Mesodermal cell (in vitro differentiated cells): Measurements from ENCODE around the gene NR6A1.

Experiments
- H3K27ac ChIP-seq: 2 replicates; pipeline ENCODE4 v1.7.0; 2013; ENCODE audit warnings: mild to moderate bottlenecking, low read depth, low read length, moderate library complexity; ENCODE audit not compliant: severe bottlenecking
- H3K36me3 ChIP-seq: 2 replicates; pipeline ENCODE4 v1.7.1; 2013; ENCODE audit warnings: mild to moderate bottlenecking, low read length, moderate library complexity; ENCODE audit not compliant: control insufficient read depth, insufficient read depth
- H3K4me1 ChIP-seq: one replicate; pipeline ENCODE4 v1.7.1; 2013; ENCODE audit warnings: mild to moderate bottlenecking, low read length; ENCODE audit not compliant: insufficient read depth, control insufficient read depth, poor library complexity, severe bottlenecking
- H3K4me3 ChIP-seq: 2 replicates; pipeline ENCODE4 v1.7.0; 2013; ENCODE audit warnings: low read length, control low read depth, mild to moderate bottlenecking; ENCODE audit not compliant: insufficient read depth, poor library complexity, severe bottlenecking; ENCODE audit errors: extremely low read depth
- H3K9me3 ChIP-seq: 2 replicates; pipeline ENCODE4 v1.7.1; 2013; ENCODE audit warnings: mild to moderate bottlenecking, low read length, moderate library complexity; ENCODE audit not compliant: control insufficient read depth
- WGBS, 2 experiments: methylation state at CpG; one replicate each; pipeline ENCODE4 v1.1.5; 2013; ENCODE audit warnings: missing lambda C conversion rate in 2 of 2; ENCODE audit not compliant: insufficient coverage in 2 of 2; 5-methylcytosine and 5-hydroxymethylcytosine counted together

Gene NR6A1

DNA sequence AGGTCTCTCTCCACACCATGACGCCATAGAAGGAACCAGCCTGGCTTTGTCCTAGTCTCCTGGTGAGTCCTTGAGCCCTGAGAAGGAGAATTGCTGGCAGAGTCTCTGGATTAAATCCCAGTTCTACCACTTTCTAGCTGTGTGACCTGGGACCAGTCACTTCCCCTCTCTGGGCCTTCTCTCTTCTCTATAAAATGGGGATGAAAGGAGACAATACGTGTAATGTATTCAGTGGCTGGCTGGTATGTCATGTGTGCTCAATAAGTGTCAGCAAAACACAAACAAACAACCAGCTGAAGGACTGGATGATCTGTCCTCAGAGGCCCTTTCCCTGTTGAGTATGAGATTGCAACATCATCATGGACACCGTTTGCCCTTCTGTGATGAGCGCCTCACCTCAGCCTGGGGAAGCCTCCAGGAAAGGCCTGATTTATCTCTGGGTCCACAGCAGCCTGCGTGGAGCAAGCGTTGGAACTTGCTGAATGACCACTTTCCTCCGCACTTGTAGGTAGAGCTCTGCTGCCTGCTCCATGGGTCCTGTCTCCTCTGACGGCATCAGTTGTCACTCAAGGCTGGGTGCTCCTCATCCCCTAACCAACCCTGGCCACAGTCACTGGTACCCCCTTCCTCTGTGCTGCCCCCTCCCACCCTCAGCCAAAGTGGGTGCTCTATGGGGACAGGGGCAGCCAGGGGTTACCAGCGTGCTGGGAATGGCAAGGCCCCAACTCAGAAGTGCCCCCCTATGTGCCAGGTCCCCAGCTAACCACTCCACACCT, 260.3 kb downstream of the NR6A1 start:
- no peak overlapping the region for H3K27ac ChIP-seq
- H3K4me1 ChIP-seq = peaks cover 6% of the 10 kb centered on the region
- H3K9me3 ChIP-seq = no peaks in the 10 kb centered on the region
- WGBS, 2 experiments = 92 to 100% methylated on average over 7 of the region's 9 CpGs
- H3K36me3 ChIP-seq = no peaks in the 10 kb centered on the region
- H3K4me3 ChIP-seq = no peak overlapping the region

DNA sequence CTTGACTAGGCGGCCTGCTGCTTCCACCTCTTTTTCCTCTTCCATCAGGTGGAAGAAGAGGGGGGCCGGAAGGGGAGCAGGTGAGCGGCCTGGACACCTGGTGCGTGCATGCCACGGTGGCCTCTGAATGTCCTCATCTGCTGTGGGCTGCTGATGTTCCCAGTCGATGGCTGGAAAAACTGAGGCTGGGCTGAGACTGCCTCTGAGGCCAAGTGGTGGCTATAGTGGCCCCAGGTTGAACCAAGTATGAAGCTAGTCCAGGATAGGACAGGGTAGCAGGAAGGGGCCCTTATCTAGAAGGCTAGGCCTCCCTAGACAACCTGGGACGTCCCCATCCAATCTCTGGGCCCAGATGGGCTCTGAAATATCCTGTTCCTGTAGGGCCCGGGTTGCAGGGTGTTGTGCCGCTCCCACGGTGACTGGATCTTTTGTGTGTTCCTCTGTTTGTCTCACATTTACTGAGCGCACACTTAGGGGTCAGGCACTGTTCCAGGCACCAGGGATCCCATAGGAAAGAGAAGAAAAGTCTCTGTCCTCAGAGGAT, 263.2 kb downstream of the NR6A1 start:
- H3K4me1 ChIP-seq = peaks cover 6% of the 10 kb centered on the region
- H3K9me3 ChIP-seq = no peaks in the 10 kb centered on the region
- no peaks in the 10 kb centered on the region for H3K36me3 ChIP-seq
- WGBS, 2 experiments = 90 to 99% methylated on average over 8 of the region's 11 CpGs
- no peak overlapping the region for H3K27ac ChIP-seq
- no peak overlapping the region for H3K4me3 ChIP-seq

DNA sequence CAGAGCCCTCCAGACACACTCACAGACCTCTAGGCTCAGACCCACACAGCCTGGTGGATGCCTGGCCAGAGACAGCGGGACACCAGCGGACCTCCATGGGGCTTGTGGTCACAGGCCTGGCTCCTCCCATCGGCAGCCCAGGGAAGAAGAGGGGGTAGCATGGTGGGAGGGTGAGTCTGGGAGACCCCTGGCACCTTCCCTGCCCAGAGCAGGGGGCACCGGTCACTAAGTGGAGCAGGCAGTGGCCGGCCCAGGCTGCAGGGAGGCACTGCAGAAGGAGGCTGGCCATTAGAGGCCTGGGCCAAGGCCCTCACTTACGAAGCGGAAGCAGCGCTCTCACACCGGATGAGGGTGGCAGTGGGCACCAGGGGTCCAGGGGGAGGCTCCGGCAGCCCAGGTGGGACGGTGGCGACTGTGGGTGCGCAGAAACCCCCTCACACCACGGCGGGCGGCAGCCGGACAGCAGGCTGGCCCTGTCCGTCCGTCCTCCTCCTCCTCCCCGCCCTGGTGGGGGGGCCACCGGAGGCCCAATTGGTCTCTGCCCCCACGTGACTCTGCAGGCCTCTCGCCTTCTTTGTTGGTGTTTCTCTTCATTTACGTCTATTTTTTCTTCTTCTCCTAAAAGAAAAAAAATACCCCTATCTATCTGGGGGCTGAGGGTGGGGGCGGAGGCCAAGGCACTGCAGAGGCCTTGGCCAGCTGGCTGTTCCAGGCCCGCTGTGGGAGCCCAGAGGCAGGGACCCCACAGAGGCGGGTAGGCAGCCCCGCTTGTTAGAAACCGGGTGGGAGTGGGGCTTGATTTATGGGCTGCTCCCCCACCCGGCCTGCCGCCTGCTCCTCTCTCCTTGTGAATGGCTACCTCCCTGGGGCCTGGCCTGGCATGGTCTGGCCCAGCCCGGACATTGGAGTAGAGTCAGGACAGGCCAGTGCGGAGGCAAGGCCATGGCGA, 263.9 kb downstream of the NR6A1 start, which contains the start of gene NR5A1:
NR5A1 (minus strand) TSS at position 469 of the 949 bp plus-strand sequence. CDS start 4,004 bp downstream, outside the sequence.
- no peak within 1 kb of the TSS for H3K4me3 ChIP-seq
- WGBS, 2 experiments = 94% methylated on average over 20 to 23 of the region's 34 CpGs
- no peaks in the 10 kb centered on the region for H3K36me3 ChIP-seq
- H3K4me1 ChIP-seq = peaks cover 6% of the 10 kb centered on the region
- H3K9me3 ChIP-seq = no peaks in the 10 kb centered on the region
- no peak within 1 kb of the TSS for H3K27ac ChIP-seq

DNA sequence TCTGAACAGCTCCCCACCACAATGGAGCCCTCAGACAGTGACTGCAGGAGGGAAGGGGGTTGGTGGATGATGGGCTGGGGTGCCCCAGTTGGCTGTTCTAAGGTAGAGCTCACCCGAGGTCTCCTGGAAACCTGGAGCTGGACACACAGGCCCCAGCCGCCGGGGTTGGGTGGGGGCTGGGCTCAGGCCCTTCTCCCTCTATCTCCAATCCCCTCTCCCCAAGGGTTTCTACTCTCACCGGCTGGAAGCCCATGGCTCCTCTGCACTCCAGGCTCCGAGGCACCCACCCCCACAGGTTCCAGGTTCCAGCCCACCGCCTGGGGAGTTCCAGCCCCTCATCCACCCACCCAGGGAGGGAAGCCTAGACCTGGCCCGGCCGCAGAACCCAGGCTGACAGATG, 264.7 kb downstream of the NR6A1 start:
- H3K36me3 ChIP-seq = no peaks in the 10 kb centered on the region
- no peaks in the 10 kb centered on the region for H3K9me3 ChIP-seq
- WGBS, 2 experiments = 79 to 94% methylated on average over 4 to 5 of the region's 8 CpGs
- no peak overlapping the region for H3K27ac ChIP-seq
- H3K4me3 ChIP-seq = no peak overlapping the region
- peaks cover under 1% of the 10 kb centered on the region for H3K4me1 ChIP-seq

DNA sequence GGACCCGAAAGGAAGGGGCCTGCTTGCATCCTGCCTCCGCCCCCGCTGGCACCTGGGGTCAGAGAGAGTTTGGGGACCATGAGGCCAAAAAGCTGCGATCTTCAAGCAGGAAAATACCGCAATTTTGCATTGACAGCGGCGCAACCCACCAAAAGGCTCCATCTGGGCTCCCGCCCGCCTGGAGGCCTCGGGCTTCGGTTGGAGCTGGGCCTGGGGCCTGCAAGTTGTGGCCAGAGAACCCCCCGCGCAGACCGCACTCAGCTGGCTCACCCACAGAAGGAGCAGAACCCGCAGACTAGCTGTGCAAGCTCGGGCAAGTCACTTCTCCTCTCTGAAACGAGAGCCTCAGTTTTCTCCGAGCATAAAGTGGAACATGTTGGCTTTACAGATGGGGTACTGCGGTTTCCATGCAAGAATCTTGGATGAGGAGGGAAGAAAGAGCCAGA, 265.2 kb downstream of the NR6A1 start:
- H3K27ac ChIP-seq = no peak overlapping the region
- no peaks in the 10 kb centered on the region for H3K9me3 ChIP-seq
- no peaks in the 10 kb centered on the region for H3K4me1 ChIP-seq
- no peaks in the 10 kb centered on the region for H3K36me3 ChIP-seq
- H3K4me3 ChIP-seq = no peak overlapping the region
- WGBS, 2 experiments = 93 to 94% methylated on average over 17 to 18 of the region's 19 CpGs

DNA sequence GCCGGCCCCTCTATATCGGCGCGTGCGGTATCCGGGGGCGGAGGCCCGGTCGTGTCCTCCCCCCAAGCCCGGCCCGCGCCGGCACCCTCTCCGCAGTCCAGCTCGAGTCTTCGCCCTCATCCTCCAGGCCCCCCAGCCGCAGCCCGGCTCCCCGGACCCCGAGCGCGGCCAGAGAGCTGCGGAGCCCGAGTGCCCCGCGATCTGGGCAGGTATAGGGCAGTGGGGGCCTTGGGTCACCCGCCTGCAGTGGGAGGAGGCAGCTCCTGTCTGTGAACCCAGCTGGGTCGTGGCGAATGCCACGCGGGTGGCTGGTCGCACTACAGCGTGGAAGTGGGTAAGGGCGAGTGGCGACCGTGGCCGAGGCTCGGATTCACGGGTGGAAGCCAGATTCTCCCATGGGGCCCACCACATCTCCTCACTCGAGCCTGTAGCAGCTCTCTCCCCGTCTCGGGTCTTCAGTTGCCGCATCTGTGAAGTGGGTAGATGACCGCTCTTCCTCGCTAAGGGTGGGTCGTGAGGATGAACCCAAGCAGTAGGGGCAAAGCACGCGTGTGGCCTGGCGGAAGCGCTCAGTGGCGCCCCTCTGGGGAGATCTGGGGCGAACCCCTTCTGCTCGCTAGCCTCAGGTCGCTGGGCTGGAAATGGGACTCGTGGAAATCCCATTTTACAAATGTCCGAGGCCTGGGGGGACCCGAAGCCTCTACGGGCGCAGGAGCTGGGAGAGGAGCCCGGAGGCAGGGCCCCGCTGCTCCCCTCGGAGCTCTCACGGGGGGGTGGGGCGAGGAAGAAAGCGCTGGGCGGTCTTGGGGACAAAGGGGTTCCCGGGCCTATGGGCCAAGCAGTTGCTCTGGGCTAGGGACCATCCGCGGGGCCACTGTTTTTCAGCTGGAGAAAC, 265.9 kb downstream of the NR6A1 start:
- Histone ChIP-seq H3K36me3 (no peaks in the 10 kb centered on the region), H3K4me1 (no peaks in the 10 kb centered on the region), H3K27ac (no peak overlapping the region), H3K9me3 (no peaks in the 10 kb centered on the region), H3K4me3 (peak overlapping the region; percentile 8)
- WGBS, 2 experiments = 51 to 58% methylated on average over 60 to 61 of the region's 69 CpGs

DNA sequence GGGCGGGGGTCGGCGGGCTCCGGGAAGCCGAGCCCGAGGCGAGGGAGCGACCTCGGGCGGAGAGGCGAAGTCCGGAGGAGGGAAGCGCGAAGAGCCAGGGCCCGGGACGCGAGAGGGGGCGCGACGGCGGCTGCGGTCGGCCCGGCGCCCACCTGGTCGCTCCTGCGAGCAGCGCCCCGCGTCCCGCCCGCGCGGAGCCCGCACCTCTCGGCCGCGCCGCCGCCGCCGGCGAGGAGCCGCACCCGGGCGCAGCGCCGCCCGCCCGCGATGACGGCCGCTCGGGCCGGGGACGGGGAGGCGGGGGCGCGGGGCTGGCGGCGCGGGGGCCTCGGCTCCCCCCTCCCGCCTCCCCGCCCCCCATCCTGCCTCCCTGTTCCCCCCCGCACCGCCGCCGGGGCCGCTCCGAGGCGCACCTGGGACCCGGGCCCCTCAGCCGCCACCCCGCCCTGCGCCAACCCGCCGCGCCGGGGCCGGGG, 266.5 kb downstream of the NR6A1 start:
- H3K4me3 ChIP-seq = peak overlapping the region; percentile 8
- no peaks in the 10 kb centered on the region for H3K9me3 ChIP-seq
- no peak overlapping the region for H3K27ac ChIP-seq
- WGBS, 2 experiments = 1 to 2% methylated on average over 32 to 41 of the region's 81 CpGs
- no peaks in the 10 kb centered on the region for H3K36me3 ChIP-seq
- no peaks in the 10 kb centered on the region for H3K4me1 ChIP-seq

DNA sequence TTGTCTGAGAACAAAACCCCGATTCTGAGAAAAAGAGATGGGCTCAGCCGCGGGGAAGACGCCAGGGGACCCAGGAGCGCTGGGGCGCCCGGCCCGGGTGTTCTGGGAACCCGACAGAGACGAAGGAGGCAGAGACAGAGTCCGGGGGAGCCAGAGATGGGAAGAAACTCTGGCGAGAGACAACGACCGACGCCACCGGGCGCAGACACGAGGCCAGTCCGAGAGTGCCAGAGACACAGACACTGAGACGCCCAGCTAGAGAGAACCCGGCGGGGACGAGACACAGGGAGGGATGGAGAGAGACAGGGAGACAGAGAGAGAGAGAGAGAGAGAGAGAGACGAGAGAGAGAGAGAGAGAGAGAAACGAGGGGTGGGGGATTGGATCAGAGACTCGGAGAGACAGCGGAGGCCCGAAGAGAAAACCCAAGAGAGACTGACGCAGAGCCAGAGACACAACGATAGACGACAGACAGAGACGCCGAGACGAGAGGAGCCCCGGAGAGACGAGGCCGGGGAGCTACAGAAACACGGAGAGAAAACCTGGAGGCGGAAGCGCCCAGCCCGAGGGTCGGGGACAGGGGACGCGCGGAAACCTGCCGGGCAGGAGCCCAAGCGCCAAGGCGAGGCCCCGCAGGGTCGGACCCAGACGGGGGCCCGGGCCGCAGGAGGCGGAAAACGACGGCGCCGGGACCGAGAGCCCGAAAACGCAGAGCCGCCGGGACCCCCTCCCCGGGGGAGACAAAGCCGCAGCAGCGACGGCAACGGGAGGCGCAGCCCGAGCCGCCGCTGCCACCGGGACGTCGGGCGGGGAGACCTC, 267.2 kb downstream of the NR6A1 start:
- H3K27ac ChIP-seq = no peak overlapping the region
- H3K4me1 ChIP-seq = no peaks in the 10 kb centered on the region
- H3K36me3 ChIP-seq = no peaks in the 10 kb centered on the region
- 5% methylated on average over 65 to 76 of the region's 76 CpGs for WGBS, 2 experiments
- no peaks in the 10 kb centered on the region for H3K9me3 ChIP-seq
- H3K4me3 ChIP-seq = no peak overlapping the region
